Activated CD8-positive, alpha-beta memory T cell treated with anti-CD3 and anti-CD28 coated beads, Interleukin-2, amount 50 U/mL, for 24 hours (primary cell): ENCODE results near the gene VTN.

ENCODE experiments used
- DNase-seq: peaks from one replicate; pipeline ENCODE4 v3.0.0-alpha.2; 2020; ENCODE audit errors: extremely low read depth

Gene VTN

DNA sequence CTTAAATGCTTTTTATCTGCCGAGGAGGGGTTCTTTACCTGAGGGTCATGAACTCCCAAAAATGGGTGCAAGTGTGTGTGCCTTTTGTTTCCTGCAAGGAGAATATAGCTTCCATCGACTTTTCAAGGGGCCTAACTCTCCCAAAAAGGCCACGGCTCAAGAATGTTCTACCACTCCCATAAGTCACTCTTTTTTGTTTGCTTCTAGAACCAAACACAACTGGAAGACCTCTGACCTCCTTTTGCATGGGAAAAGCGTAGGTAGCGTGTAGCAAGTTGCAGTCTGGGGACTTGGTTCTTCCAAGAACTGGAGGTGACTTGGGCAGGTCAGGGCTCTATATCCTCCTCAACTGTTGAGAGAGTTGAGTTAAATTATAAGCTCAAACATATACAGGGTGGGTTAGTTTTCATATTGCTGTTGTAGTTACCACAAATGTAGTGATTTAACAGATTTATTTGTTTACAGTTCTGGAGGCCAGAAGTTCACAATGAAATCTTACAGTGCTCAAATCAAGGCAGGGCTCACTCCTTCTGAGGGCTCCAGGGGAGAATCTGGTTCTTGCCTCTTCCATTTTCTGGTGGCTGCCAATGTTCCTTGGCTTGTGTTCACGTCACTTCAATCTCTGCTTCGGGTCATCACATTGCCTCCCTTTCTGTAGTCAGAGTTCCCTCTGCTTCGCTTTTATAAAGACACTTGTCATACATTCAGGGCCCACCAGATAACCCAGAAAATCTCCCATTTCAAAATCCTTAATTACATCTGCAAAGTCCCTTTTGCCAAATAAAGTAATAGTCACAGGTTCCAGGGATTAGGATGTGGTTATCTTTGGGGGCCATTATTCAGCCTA is 49.7 kb downstream of the VTN start:
- no peak for DNase-seq

DNA sequence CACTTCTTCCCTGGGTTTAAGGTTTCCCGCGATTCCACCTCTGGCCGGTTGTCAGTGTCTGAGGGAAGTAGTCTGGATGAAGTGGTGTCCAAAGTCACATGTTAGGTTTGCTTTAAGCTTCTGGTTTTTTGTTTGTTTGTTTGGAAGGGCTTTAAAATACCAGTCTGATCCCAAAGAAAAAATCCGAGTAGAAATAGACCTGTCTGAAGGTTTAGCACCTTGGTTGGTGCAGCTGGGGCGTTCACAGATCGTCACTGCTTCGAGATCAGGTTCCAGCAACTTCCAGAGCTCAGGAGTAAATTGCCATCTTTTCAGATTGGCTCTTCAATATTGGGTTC is 50.5 kb downstream of the VTN start:
- no peak for DNase-seq

DNA sequence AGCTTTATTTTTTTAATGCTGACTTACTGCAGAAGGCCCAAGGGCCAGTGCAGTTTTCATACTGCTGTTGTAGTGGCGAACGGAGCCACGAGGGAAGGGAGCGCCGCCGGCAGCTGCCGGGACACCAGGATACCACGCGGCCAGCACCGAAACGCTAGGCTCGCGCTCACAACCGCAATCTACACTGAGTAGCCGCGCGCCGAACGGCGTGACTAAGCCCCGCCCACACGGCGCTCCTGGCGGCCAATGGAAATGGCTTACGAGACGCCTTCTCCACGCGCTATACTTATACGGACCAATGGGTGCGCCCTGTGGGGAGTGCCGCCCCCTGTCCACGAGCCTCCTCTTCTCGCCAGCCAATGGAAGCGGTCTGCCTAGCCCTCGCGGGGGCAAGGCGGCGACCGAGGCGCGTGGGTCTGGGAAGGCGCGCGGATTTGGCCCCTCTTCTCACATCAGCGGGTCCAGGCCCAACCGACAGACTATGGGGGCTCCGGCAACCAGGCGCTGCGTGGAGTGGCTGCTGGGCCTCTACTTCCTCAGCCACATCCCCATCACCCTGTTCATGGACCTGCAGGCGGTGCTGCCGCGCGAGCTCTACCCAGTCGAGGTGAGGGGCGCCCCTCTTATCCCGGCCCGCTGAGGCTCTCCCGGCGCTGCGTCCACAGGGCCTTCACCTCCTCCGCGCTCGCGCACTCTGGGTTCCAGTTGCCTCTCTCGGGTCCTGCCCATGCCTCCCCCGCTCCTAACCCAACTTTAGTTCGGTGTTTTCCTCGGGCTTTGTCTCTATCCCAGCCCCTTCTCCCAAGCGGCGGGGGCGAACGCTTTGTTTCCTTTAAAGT is 51.1 kb downstream of the VTN start, which contains the start of gene TMEM97:
TSS of gene TMEM97 (plus strand) at position 442 of the 839 bp plus-strand sequence. CDS start at position 482, 40 bp downstream.
- DNase-seq = peak; percentile 93

GRCh38 chr17:28317966-28318758 is 51.9 kb downstream of the VTN start:
- DNase-seq = no peak
